NCI-H345 (cell line): ENCODE data around the gene RGL1.

ENCODE experiments used
- DNase-seq: peaks from one replicate; lab custom pipeline; 2025; lab: John Stamatoyannopoulos, UW

Gene RGL1

DNA sequence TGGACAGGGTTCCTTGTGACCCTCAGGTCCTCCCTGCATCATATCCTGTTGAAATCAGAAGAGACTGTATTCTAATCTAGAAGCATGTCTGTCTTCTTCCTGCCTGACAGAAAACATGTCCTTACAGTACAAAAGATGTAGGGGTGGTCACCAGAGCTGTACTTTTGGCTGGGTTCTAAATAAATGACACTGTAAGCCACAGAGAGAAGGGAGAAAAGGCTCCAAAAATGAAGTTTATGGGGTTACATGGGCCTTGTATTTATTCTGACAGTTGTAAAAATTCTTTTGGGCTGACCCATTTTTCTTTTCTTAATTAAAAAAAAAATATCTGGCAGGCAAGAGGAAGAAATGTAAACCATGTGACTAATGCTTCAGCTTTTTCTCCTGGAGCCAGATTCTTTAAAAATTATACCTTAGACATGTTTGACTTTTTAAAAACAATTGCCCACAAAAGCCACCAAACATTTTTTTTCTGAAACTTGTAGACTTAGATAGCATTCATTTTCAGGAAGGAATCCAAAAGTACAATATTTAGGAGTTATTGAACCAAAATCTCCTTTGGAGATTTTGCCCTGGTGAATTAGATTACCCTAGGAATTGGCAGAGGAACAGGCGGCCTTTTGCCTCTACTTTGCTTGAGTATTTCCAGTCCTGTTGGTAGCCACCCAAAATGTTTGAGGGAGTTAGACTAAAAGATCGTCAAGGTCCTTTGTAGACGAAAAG, 17.1 kb downstream of the RGL1 start:
- DNase-seq = no peak

DNA sequence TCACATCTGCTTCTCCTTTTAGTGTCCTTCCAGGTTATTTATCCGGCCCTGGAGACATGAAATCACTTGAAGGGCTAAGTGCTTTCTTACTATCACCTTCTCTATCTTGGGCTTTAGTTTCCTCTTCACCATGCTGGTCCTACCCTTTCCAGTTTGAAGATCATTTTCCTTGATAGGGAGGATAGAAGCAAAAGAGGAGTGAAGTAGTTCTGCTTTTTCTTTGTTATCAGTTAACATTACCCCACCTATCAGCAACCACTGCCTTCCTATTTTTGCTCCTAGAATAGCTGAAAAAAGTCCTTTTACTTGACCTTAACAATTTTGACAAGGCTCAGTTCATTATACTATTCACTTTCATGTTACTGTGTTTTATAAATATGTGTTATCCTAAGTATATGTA, 19.4 kb downstream of the RGL1 start:
- no peak for DNase-seq

DNA sequence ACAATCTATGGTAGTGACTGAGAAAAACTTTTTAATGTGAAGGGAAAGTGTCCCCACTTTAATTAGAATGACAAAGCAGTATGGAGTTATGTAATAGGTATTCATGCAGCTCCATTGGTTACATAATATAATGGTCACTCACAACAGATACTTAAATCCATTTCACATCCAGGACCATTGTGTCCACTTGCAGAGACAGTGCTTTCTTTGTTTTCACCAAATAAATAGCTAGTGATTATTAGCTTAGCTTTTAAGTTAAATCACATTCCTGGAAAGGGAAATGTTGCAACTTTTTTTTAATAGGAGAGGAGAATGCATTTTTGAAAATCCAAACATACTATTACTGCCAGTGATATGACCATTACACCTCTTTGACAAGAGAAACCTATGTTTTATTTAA, 22.9 kb downstream of the RGL1 start:
- DNase-seq = no peak

DNA sequence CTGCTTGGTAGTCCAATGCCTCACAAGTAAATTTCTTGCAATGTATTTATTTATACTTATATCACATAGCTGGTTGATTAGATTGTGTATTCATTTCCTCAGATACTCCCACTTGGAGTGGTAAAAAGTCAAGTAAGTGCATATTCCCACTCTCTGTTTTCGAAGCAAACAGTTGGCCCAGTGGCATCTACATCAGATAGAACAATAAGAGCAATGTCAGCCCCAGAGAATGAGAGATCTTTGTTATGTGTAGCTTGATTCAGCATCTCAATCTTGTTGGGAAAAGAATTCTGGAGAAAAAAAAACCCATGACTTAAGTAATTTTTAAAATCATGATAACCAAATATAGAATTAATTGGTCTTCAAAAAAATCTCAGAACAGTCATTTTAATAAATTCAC, 25.5 kb downstream of the RGL1 start:
- DNase-seq = no peak

DNA sequence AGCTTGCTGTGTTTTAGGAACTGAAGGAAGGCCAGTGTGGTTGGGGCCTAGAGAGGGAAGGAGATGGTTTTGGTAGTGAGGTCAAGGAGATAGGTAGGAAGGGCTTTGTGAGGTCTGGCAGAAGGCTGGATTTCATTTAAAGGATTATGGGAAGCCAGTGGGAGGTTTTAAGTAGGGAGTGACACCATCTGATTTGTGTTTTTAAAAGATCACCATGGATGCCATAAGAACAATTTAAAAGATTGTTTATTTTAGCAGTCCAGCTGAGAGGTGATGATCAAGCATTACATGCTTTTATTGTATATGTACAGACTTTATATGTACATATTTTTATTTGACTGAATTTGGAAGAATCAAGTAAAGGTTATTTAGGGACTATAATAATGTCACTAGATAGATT, 26.4 kb downstream of the RGL1 start:
- DNase-seq = no peak

DNA sequence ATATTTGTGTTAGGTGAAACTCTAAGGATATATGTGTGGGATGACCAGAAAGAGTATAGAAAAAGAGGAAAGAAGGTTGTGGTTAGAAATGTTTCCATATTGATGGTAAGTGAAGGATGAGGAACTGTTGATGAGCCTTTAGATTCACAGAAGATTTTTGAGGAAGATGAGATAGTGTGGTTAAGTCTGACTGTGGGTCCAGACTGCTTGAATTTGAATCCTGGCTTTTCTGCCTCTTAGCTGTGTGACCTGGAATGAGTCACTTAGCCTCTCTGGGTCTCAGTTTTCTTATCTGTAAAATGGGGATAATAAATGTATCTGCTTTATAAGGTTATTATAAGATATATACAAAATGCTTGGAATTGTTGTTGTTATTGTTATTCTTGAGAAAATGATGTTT, 27.5 kb downstream of the RGL1 start:
- DNase-seq = no peak

DNA sequence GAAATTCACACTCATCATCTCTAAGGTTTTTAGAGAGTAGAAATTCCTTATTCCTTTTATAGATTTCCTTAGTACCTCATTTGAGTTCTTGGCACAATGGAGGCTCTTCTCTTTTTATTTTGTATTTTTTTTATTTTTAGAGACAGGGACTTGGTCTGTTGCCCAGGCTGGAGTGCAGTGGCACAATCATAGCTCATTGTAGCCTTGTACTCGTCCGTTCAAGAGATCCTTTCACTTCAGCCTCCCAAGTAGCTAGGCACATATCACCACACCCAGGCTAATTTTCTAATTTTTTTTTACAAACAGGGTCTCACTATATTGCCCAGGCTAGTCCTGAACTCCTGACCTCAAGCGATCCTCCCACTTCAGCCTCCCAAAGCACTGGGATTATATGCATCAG, 29.6 kb downstream of the RGL1 start:
- no peak for DNase-seq

DNA sequence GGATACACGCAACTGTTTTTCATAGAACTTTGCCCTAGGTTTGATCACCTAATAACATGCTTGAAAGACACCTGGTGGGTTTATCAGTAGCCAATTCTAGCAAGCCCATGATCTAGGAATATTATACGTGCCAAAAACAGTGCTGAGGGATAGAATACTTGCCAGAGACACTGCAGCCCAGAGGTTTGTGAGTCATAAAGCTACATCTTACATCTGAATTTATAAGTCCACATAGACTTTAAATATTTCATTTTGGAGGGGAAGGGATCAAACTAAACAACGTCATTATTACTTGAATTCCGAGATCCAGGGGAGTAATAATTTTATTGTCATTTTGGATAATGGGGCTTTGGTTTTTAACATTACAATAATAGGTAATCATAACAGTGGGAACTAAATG, 31.7 kb downstream of the RGL1 start:
- no peak for DNase-seq

DNA sequence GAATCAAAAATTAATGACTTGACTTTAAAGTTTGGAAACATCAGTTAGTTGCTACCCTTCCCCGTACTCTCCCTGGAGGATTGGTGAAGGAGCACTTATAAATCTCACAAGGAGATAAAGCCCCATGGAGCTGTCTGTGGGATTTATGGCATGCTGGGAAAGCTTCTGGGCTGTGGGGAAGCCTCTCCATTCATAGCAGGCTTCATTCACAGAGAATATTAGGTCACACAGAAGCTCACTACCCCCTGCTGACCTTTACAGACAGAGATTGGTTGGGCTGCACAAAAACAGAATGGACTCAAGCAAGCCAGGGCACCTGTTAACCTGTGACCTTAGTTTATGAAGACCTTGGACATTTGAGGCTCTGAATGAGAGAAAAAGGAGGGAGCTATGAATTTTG, 32.1 kb downstream of the RGL1 start:
- DNase-seq = no peak

DNA sequence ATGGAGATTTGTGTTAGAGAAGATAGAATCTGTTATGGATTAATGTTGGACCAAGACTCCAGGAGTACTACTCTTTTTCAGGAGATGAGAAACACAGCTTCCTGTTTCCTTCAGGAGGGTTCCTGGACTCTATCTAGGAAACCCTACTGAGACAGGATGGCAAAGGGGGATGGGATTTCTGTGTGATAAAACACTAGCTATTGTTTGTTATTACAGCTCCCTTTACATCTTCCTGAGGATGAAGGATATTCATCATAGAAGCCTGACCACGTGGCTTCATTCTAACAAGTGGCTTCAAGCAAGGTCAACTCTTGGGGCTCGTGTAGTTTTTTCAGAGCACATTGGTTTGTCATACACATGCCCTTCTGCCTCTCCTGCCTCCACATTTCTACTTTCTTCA, 33.3 kb downstream of the RGL1 start:
- no peak for DNase-seq

DNA sequence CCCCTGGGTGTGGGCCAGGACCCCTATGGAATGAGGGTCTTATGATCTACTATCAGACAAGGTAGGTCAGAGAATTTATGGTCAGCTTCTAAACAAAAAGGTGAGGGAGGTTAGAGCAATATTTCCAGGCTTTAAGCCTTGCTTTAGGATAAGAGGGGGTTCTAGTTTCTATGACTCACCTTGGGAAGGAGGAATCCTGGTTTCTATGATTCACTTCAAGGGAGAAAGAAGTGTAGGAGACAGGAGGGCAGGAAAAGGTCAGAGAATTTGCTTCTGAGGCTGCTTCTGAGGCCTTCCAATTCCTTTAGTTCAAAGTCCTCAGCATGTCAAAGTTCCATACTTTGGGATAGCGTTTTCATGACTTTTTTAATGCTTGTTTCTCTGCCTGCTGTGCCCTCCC, 35.2 kb downstream of the RGL1 start:
- no peak for DNase-seq

DNA sequence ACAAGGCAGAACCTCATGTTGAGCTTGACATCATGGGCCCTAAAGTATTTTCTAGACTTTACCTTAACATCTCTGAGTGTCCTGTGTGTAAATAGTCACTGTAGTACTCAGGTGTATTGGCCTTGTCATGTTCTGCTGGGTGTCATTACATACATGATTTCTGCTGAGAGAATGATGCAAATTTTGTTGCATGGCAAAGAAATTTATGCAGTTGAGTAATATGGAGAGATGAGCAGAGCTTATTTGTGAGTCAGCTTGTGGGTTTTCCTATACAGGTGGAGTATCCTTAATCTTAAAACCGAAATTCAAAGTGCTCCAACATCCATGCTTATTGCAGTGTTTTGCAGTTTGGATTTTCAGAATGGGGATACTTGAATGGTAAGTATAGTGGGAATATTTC, 36.6 kb downstream of the RGL1 start:
- DNase-seq = no peak

DNA sequence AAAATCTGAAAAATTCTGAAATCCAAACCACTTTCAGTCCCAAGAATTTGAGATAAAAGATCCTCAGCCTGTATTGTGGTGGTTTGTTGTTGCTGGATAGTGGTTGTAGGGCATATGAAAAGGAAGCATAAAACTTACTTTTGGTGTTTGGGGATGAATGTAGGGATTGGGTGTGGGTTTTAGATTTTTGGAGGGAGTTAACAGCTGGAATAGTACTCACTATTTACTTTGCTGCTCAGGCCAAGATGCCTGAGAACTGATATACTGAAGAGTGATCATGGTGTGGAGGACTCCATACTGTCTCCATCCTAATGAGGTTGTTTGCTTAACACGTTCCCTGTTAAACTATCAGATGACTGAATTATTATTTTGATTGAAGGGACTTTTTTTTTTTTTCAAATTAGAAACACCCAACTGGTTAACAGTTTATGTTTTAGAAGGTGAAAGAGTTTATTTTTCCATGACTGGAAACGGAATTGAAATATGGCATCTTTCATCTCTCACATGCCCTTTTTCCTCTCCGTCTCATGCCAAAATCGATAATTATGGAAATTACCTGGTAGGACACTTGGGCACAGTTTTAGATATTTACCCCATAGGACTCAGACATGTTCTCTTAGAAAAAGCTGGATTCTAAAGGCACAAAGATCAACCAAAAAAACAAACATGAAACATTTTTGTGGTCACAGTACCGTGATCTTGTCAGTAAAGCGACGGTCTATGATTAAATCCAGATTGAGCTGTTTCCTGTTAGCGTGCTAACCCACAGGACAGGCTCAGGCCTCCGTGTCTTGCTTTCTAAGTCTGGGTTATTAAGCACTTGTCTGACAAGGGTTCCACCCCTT, 37.3 kb downstream of the RGL1 start:
- DNase-seq = no peak

DNA sequence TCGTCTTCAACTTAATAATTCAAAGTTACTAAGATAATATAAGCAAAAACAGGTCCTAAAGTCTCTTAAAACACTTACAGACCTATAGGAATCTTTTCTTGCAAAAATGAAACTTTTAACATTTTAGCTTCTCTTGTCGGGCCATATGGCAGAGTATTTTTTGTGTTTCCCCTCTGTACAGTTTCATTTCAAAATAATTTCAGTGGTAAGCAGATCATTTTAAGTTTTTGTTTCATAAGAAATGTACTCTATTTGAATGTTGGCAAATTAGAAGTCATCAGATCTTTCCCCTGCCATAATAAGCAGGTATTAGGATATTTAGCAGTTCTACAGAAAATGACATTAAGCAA, 37.9 kb downstream of the RGL1 start:
- no peak for DNase-seq

DNA sequence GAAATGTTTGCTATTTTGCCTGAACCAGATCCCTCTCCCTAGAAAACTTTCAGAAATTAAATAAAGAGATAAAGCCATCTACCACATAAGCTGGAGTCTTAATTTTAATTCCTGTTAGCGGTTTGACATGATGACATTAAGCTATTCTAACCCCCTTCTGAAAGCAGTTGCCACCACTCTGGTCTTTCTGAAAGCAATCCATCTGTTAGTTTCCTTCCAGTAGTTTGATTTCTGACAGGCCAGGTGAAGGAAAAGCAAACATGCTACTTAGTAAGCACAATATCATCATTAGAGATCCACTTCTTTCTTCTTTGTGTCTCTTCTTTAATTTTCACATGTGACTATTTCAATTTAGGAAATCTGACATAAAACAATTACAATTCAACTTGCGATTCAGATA, 39.9 kb downstream of the RGL1 start:
- DNase-seq = no peak

DNA sequence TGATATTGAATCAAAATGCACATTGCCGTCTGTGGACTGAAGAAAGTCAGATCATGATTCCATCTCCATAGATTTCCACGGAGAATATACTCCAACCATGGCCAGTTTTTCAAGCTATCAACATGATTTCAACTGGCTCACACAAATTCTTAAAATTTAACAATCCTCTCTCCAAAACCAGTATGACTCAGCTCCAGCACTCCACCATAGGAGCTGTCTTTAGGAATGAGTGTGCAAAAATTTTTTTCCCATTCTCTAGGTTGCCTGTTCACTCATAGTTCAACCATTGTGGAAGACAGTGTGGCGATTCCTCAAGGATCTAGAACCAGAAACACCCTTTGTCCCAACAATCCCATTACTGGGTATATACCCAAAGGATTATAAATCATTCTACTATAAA, 40.8 kb downstream of the RGL1 start:
- no peak for DNase-seq

DNA sequence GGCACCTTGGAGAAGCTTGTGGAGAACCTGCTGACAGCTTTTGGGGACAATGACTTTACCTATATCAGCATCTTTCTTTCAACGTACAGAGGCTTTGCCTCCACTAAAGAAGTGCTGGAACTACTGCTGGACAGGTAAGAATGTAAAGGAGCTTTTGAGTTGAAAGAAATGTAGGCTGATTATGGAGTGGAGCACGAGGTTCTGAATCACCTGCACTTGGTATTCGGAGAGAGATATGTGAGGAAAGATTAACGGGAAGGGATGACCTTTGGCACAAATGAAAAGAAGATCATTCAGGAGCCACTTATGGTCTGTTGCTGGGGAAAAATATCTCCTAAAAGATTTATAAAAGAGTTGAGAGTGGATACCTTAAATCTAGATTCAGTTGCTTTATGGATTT, 42.7 kb downstream of the RGL1 start:
- DNase-seq = no peak

DNA sequence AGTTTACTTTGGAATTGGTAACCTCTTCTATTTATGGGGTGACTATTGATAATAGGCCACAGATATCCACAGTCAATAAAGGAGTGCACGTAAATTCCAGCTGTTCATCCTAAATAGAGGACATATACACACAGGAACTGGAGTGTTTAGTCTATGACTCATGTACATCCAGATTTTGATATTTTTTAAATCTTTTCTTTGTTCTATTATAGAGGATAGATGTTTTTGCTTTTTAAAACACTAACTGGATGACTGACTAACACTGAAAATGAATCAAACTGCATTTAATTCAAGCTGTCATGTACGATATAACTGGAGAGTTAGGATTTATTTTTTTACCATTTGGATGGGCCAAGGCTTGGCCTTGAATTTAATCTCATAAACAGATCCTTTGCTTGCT, 45.9 kb downstream of the RGL1 start:
- no peak for DNase-seq

DNA sequence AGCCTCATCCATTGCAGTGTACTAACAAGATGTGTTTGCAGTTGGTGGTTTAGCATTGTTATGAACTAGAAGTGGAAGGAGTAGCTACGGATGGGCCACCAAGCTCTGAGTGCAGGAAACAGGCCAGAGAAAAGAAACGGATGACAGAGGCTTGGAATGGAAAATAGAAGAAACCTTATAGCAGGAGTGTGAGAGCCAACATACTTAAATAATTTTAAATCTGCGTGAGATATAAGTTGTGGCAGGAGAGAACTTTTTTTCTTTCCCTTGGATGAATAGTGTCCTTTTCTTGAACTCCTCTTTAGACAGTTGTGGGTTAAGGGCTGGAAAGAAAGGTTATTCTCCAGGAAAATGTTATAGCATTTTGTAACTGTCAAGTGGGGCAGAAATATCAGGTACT, 54.2 kb downstream of the RGL1 start:
- no peak for DNase-seq

DNA sequence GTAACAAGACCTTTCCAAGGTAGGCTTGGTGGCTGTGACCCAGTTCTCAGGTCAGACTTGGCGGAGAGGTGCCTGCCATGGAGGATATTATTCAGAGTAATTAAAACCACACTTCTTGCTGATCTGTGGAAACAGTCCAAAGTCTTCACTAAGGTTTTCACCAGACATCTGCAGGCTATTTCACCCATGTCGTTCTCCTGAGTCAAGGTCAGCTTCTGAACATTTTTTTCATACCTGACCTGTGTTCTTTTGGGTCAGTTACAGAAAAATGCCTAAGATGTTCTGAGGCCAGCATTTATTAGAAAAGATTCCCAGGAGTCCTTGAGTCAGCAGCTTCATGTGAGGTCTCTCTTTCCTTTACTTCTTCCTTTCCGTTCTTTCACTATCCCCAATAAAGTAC, 54.9 kb downstream of the RGL1 start:
- no peak for DNase-seq

DNA sequence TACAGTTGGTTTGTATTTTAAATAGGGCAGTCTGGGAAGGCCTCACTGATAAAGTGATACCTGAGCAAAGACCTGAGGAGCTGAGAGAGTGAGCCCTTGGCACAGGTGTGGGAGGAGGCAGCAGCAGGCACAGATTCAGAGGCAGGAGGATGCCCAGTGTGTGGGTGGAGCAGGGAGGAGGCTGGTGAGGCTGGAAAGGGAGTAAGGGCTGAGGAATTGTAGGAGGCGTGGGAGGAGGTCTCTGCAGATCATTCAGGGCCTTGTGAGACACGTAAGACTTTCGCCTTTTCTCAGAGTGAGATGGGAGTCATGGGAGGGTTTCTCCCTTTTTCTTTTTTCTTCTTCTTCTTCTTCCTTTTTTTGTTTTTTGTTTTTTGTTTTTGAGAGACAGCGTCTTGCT, 58.0 kb downstream of the RGL1 start:
- no peak for DNase-seq

DNA sequence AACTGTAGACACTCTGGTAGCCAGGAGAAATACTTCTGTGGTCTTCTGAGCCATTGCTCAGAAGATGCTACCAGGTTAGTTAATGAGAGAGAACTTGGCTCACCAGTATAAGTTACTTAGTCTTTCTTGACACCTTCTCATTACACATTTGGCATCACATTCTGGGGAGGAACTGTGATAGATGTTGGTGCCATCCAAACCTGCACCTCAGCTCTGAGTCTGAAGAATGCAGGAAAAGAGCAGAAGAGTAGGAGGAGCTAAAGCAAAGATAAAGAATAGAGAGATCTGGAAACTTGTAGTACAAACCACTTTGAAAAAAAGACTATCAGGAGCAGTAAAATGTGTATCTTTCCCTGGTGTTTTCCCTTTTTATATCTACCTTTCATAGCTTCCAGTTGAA, 58.9 kb downstream of the RGL1 start:
- no peak for DNase-seq

DNA sequence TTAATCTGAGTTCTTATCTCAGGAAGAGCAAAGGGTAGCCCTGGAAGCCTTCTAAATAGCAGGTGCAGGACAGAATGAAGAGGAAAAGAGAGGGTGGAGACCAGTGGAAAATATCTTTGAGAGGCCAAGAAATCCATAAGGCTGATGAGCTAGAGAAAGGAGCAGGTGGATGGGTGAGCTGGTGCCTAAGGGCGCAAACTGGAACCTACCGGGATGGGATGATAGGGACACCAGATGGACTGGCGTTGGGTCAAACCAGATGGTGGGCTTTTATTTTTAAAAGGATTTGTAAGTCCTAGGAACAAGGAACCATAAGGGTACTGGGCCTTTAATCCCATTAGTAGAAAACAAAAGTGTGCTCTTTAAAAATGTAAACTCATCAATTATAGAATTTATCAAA, 59.7 kb downstream of the RGL1 start:
- DNase-seq = no peak

DNA sequence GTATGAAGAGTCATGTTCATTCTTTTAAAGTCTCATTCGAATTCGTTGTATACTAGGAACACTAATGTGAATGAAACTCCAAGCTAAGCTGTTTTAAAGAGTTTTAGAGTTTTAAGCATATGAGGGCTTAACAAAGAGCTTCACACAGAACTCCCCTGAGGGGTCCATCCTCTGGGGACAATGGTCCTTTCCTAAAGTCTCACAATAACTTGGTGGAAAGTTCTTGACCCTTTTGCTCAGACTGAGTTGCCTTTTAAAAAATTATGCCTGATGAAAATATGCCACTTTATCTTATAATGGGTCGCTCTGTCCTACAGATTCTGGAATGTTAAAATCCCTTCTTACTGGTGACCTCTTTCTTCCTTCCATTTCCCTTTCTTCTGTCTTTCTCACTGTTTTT, 64.3 kb downstream of the RGL1 start:
- no peak for DNase-seq
